Measurements from ENCODE around the gene TTLL11. TPM values are rescaled to one million over a fixed set of nuclear protein-coding genes. Genes with fewer than 3 reads are reported as not detected.

The TTLL11 gene
- total and polyA plus RNA-seq, 2 experiments from 2014 or later = 0.57 to 1.4 TPM

DNA sequence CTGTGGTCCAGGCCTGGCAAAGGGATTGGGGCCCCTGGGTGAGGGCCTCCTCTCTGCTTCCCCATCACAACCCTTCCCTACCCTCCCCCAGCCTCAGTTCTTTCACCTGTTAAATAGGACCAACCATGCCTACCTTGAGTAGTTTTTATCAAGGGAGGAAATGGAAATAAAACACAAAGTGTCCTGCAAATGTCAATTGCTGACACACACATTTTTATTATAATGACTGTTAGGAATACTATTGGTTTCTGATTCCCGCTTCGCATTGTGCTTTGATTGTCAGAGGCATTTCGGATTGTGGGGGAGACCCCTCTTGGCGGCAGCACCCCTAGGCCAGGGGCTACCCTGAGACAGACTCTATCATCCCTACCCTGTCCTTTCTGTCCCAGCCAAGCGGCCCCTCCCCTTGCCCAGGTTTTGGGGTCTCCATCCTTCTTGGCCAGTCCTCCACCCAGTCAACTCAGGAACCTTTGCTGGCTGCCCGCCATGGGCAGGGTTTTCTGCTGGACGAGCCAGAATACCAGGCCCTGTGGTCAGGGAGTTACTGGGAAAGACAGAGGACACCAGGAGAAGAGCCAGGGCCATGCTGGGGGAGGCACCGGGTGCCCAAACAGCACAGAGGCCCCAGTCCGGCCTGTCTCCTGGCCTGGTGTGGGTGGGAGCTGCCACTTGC is 18.4 kb upstream of the TTLL11 start:
- H3K36me3 ChIP-seq (ENCODE audit: insufficient read depth) = no peaks in the 10 kb centered on the region
- no peak for DNase-seq (ENCODE audit: low spot score)
- H4K20me1 ChIP-seq (replicated peaks; ENCODE audit: insufficient read depth) = no peaks in the 10 kb centered on the region
- 0 out of 2 replicates have a peak, but pooled peaks cover 3% of the 10 kb centered on the region for H3K9me2 ChIP-seq (ENCODE audit: insufficient read depth)
- H2AFZ ChIP-seq = no peak overlapping the region
- Mint-ChIP-seq H3K36me3 (ENCODE audit: low read depth) (no peaks in the 10 kb centered on the region), H3K4me3 (no peak overlapping the region), H3K27me3 (ENCODE audit: insufficient read depth, low read depth, poor library complexity) (peaks cover 22% of the 10 kb centered on the region), H3K9me3 (no peaks in the 10 kb centered on the region), H3K27ac (no peak overlapping the region), H3K4me1 (peaks cover 45% of the 10 kb centered on the region)
- H3F3A ChIP-seq (replicated peaks; ENCODE audit: low read depth) = no peaks in the 10 kb centered on the region
- no peak overlapping the region for H3K4me2 ChIP-seq
- no peak for ATAC-seq
- no peak overlapping the region for H3K27ac ChIP-seq (ENCODE audit: low read depth)
- no peak overlapping the region for H3K4me3 ChIP-seq
- H3K4me1 ChIP-seq (ENCODE audit: insufficient read depth) = peaks cover 12% of the 10 kb centered on the region; the same call in 1 of the 2 replicates
- H3K79me2 ChIP-seq (replicated peaks; ENCODE audit: insufficient read depth) = no peaks in the 10 kb centered on the region
- H3K27me3 ChIP-seq (ENCODE audit: insufficient read depth) = no peaks in the 10 kb centered on the region
- TF ChIP-seq, protein P1, sequence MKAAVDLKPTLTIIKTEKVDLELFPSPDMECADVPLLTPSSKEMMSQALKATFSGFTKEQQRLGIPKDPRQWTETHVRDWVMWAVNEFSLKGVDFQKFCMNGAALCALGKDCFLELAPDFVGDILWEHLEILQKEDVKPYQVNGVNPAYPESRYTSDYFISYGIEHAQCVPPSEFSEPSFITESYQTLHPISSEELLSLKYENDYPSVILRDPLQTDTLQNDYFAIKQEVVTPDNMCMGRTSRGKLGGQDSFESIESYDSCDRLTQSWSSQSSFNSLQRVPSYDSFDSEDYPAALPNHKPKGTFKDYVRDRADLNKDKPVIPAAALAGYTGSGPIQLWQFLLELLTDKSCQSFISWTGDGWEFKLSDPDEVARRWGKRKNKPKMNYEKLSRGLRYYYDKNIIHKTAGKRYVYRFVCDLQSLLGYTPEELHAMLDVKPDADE (IDR thresholded peaks at IDR 0.05) = no peak
- TF ChIP-seq EZH2 (IDR thresholded peaks at IDR 0.05; ENCODE audit: low read depth, unreplicated experiment) = no peak
- TF ChIP-seq EZH2phosphoT487 (IDR thresholded peaks at IDR 0.05; ENCODE audit: unreplicated experiment) = no peak
- TF ChIP-seq, protein P2, sequence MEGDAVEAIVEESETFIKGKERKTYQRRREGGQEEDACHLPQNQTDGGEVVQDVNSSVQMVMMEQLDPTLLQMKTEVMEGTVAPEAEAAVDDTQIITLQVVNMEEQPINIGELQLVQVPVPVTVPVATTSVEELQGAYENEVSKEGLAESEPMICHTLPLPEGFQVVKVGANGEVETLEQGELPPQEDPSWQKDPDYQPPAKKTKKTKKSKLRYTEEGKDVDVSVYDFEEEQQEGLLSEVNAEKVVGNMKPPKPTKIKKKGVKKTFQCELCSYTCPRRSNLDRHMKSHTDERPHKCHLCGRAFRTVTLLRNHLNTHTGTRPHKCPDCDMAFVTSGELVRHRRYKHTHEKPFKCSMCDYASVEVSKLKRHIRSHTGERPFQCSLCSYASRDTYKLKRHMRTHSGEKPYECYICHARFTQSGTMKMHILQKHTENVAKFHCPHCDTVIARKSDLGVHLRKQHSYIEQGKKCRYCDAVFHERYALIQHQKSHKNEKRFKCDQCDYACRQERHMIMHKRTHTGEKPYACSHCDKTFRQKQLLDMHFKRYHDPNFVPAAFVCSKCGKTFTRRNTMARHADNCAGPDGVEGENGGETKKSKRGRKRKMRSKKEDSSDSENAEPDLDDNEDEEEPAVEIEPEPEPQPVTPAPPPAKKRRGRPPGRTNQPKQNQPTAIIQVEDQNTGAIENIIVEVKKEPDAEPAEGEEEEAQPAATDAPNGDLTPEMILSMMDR (conservative IDR thresholded peaks at IDR 0.05; ENCODE audit: low read depth in 2 of 2) = no peak
- TF ChIP-seq, protein P3, sequence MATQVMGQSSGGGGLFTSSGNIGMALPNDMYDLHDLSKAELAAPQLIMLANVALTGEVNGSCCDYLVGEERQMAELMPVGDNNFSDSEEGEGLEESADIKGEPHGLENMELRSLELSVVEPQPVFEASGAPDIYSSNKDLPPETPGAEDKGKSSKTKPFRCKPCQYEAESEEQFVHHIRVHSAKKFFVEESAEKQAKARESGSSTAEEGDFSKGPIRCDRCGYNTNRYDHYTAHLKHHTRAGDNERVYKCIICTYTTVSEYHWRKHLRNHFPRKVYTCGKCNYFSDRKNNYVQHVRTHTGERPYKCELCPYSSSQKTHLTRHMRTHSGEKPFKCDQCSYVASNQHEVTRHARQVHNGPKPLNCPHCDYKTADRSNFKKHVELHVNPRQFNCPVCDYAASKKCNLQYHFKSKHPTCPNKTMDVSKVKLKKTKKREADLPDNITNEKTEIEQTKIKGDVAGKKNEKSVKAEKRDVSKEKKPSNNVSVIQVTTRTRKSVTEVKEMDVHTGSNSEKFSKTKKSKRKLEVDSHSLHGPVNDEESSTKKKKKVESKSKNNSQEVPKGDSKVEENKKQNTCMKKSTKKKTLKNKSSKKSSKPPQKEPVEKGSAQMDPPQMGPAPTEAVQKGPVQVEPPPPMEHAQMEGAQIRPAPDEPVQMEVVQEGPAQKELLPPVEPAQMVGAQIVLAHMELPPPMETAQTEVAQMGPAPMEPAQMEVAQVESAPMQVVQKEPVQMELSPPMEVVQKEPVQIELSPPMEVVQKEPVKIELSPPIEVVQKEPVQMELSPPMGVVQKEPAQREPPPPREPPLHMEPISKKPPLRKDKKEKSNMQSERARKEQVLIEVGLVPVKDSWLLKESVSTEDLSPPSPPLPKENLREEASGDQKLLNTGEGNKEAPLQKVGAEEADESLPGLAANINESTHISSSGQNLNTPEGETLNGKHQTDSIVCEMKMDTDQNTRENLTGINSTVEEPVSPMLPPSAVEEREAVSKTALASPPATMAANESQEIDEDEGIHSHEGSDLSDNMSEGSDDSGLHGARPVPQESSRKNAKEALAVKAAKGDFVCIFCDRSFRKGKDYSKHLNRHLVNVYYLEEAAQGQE (IDR thresholded peaks at IDR 0.05; ENCODE audit: unreplicated experiment) = no peak
- TF ChIP-seq NANOG (IDR thresholded peaks at IDR 0.05; ENCODE audit: borderline replicate concordance) = no peak
- no peak for TF ChIP-seq ZNF331 (CRISPR knock-in tag; IDR thresholded peaks at IDR 0.05; ENCODE audit: low read depth)
- no peak for TF ChIP-seq POLR2AphosphoS5 (IDR thresholded peaks at IDR 0.05; ENCODE audit: low read depth)
- no peak for TF ChIP-seq CREB1 (CRISPR knock-in tag; IDR thresholded peaks at IDR 0.05; ENCODE audit: low read depth)
- no peak for TF ChIP-seq STAT1 (IDR thresholded peaks at IDR 0.05; ENCODE audit: unreplicated experiment)
- no peak for TF ChIP-seq JUNB (IDR thresholded peaks at IDR 0.05; ENCODE audit: unreplicated experiment)
